GM18951 (cell line): ENCODE measurements around the gene HDAC5.
"Not testable (repeated sequence)": the region's sequence is repeated elsewhere in the genome, so short reads cannot be mapped to it uniquely, and the experiment has no call there.

ENCODE experiments used
- POLR2A ChIP-seq: IDR thresholded peaks from 4 replicates; pipeline ENCODE4 v1.6.1; 2011; ENCODE audit warnings: mild to moderate bottlenecking; ENCODE audit not compliant: insufficient read length, insufficient read depth; ENCODE audit errors: extremely low read depth
- in situ Hi-C: fragments of 300-500 bp; cut with MboI; formaldehyde crosslinking; loops from one replicate; pipeline ENCODE4 v1.12.0; 2022; ENCODE audit warnings: low sequenced_read_pairs, mixed read lengths, inconsistent platforms; ENCODE audit not compliant: unreplicated experiment

The HDAC5 gene

DNA sequence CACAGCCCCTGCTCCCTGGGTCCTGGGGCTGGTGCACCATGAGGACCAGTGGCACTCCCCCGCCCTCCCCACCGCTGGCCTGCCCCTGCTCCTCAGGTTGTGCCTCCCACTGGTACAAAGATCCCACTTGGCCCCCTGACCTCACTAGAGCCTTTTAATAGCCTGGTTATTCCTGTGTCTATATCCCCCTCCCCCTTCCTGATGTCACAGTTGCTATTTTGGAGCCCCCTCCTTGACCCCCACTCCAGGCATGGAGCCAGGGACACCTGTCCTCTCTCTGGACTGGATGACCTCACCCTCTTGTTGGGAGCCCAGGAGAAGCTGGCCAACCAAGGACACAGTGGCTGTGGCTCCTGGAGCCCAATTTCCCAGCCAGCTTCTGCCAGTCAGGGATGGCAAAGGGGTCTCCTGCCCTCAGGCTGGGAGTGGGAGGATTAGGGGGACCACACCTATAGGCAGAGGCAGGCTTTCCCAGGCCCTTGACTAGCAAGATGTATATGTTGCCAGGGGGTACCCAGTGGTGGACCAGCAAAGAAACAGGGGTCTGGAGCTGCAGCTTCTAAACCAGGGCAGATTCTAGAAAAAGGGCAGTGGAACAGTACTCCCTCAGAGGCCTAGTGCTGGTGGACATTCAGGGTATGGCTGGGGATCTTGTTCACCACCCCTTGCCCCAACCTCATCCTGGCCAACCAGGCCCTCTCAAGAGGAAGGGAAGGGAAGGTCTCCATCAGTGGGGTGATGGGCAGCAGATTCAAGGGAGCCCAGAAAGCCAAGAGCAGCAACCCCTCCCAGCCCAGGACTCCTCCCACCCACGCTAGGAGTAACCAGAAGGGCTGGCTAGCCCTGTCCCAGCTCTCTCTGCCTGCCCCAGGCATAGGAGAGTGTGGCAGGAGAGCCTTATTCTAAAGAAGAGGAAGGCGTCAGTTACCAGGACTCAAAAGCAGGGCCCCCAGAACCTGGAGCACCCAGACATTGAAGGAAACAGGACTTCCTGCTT, 10.9 kb downstream of the HDAC5 start:
- no peak for TF ChIP-seq POLR2A
- in situ Hi-C loops: no loop called here

DNA sequence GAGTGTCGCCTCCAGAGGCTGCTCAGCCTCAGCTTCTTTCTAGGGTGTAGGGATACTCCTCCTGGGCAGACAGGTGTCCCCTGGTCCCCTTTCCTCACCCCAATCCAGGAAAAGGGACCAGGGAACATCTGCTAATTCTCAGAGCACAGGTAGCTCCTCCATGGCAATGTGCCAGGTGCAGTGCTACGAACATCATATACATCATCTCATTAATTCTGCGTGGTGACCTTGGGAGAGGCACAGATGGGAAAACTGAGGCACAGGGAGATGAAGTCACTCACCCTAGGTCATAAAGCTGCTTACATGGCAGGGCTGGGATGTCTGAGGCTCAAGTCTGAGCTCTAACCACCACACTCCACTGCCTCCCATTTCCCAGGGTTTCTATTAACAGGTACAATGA, 11.7 kb downstream of the HDAC5 start:
- TF ChIP-seq POLR2A: no peak
- in situ Hi-C loops: no loop called here

DNA sequence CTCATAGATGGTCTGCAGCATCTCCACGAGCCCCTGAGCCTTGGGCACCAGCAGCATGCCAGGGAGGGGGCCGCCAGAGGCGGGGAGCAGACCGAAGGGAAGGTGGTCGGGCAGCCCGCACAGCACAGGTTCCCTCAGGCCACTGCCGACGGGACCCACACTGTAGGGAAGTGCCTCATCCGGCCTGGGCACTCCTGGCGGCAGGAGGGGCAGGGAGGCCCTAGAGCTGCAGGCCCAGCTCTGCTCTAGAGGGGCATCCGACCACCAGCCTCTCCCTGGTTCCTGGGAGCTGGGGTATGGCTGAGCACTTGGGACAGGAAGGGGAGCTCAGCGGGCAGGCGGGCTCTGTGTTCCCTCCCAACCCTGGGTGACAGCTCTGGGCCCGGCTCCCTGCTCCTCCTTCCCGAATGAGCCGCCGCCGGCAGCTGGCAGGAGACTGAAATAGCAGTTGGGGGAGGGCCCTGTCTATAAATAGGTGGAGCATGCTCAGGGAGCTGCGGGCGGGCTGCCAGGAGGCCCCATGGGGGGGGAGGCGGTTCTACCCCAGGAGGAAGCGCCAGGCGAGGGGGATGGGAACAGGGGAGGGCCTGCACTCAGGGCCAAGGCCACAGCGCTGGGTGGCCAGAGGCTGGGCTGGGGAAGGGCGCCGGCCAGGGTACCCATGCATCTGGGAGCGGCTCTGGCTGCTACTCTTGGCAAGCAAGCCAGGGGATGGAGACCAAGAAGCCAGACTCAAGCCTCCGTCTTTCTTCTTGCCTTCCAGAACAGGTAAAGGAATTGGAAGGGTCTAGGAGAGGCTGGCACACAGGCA, 12.4 kb downstream of the HDAC5 start:
- in situ Hi-C loops: no loop called here

DNA sequence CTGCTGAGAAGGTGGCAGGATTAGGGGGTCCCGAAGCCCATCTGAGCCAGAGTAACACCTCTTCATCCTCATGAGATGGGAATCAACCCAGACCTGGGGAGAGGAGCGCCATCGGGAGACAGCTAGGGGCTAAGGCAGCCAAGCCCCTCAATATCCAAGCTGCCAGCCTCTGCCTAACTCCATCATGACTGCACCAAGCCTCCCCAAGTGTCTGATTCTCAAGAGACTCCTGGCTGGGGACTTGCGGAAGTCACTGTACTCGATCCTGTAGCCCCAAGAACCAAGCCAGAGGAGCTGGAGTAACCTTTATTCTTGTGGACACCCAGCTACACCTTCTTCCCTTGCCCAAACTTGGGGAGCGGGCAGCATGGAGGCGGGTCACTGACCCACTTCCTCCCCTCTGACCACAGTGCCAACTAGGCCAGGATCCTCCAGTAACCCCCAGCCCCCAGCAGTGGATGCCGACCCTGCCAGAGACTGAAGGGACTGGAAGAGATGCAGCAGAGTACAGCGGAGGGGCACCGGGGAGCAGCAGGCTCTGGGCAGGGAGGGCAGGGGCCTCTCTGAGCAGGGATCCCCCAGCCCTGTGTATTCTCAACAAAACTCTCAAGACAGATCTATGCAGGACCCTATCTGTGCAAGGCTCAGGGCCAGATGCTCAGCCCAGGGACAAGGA, 13.3 kb downstream of the HDAC5 start:
- in situ Hi-C loops: no loop called here
- no peak for TF ChIP-seq POLR2A

More for the DNA sequence above, 12.4 kb downstream of the HDAC5 start:
- TF ChIP-seq POLR2A: peak; percentile 62

DNA sequence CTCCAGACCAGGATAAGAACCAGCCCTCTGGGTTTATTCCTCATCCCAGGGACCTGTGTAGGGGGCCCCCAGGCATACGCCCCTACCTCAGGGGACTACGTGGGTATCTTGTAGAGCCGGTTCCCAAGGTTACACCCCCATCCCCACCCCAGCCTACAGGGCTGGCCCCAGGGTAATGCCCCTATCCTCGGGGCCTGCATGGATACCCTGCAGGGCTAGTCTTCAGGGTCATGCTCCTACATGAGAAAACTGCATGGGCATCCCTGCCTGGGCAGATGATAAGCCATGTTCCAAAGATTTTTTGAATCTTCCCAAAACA, 14.2 kb downstream of the HDAC5 start:
- TF ChIP-seq POLR2A: no peak
- in situ Hi-C loops: no loop called here

DNA sequence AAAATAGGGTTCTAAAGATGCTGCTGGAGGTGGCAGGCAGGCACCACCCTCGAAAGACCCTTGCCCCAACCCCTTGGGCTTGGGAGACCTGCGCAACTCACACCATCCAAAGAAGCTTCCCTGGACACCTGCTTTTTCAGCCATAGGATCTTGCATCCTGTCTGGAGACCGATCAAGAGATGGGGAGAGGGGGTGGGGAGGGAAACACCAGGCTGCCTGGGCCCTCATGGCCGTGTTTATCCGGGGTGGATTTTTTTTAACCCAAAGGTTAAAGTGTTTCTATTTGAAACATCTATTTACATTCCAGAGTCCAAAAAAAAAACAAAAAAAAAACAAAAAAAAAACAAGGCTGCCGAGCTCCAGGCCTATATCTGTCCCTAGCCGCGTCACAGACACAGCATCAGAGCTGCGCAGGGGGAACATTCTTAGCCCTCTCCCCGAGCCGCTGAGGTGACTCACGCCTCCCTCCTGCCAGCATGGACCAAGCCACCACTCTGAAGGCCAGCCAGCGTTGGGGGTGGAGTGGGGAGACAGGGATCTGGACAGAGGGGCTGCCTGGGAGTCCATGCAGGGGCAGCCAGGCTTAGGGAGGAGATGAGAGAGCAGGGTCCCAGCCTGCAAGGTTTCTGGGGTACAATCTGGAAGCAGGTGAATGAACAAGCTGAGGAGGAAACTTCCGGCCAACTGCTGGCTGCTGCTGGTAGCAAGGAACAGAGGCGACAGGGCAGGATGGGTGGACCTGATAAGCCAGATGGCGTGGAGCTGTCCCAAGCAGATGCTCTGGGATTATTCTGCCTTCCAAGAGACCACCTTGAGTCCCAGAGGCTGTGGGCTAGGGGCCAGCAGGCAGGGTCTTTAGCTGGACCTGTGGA, 14.8 kb downstream of the HDAC5 start:
- no peak for TF ChIP-seq POLR2A
- in situ Hi-C loops: no loop called here

DNA sequence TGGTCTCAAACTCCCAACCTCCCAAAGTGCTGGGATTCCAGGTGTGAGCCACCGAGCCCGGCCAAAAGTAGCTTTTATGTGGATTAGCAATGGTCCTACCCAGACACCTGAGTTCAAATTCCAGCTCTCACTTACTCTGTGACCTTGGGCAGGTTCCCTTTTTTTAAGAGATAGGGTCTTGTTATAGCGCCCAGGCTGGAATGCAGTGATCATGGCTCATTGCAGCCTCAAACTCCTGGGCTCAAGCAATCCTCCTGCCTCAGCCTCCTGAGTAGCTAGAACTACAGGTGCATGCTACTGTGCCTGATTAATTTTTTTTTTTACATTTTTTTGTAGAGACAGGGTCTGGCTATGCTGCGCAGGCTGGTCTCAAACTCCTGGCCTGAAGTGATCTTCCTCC, 16.6 kb downstream of the HDAC5 start:
- in situ Hi-C loops: no loop called here
- no peak for TF ChIP-seq POLR2A

DNA sequence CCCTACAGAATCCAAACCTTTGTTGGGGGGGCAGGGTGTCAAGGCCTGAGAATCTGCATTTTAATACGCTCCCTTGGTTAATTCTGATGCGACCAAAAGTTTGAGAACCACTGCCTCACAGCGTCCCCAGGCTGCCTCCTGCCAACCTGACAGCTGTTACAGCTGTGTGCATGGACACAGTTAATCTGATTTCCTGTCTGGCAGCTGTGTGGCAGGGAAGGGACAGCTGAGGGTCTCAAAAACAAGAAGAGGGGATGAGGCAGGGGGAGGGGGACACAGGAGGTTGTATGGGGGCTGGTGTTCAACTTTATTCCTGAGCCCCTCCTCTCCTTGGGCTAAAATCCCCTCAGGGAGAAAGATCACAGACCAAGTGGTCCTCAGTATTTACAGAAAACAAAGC, 17.5 kb downstream of the HDAC5 start:
- in situ Hi-C loops: no loop called here

DNA sequence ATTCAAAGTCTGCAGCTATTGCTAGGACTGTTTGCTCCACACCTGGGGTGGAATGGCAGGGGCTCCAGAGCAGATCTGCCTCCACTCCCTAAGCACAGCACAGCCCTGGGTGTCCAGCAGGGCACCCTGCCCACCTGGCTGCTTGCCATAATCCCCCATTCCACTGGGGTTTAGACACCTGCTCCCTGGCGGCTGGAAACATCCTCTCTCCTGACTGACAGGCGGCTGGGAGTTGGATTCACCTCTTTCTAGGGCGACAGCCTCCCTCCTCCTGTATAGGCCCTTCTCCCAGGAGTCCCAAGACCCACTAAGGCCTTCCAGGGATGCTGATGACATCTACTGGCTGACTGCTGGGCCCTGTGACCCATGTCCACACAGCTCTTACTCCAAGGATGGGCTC, 18.0 kb downstream of the HDAC5 start:
- in situ Hi-C loops: no loop called here
- no peak for TF ChIP-seq POLR2A

More for the DNA sequence above, 17.5 kb downstream of the HDAC5 start:
- TF ChIP-seq POLR2A: no peak

DNA sequence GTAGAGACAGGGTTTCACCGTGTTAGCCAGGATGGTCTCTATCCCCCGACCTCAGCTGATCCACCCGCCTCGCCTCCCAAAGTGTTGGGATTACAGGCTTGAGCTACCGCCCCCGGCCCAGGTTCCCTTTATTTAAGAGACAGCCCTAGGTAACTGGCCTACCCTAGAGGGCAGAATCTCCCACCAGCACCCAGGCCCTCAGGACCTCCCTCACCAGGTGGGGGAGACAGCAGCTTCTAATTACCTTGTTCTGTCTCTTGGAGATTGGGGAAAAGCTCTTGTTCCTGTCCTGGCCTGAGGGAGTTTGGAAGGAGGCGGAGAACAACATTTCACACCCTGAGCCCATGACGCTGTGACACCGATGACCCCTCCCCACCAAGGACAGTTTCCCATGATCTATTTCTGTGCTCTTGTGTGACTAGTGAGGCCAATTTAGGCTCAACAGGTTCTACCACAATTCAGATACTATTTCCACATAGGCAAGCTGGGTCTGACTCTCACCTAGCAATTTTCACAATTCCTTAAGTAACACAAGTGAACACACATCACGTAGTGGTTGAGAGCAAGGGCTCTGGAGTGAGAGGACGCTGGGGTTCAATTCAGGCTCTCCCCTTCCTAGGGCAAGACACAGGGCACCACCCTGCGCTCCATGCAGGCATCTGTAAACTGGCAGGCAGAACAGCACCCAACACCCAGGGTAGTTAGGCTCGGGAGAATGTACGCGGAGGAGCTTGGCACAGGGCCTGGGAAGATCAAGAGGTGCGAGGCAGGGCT, 20.4 kb downstream of the HDAC5 start:
- TF ChIP-seq POLR2A: no peak

DNA sequence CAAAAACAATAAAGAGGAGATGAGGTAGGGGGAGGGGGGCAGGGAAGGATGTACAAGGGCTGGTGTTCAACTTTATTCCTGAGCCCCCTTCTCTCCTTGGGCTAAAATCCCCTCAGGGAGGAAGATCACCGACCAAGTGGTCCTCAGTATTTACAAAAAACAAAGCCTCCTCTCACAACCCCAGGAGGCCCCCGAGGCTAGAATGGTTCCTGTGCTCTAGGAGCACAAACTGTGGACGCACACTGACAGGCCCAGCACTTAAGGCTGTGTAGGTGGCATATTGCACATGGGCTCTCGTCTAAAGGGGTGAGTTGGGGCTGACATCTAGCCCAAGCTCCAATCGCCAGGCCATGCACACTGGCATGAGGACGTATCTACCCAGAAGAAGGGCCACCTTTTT, 21.6 kb downstream of the HDAC5 start:
- in situ Hi-C loops: not testable (repeated sequence)

More for the DNA sequence above, 20.4 kb downstream of the HDAC5 start:
- in situ Hi-C loops: no loop called here

DNA sequence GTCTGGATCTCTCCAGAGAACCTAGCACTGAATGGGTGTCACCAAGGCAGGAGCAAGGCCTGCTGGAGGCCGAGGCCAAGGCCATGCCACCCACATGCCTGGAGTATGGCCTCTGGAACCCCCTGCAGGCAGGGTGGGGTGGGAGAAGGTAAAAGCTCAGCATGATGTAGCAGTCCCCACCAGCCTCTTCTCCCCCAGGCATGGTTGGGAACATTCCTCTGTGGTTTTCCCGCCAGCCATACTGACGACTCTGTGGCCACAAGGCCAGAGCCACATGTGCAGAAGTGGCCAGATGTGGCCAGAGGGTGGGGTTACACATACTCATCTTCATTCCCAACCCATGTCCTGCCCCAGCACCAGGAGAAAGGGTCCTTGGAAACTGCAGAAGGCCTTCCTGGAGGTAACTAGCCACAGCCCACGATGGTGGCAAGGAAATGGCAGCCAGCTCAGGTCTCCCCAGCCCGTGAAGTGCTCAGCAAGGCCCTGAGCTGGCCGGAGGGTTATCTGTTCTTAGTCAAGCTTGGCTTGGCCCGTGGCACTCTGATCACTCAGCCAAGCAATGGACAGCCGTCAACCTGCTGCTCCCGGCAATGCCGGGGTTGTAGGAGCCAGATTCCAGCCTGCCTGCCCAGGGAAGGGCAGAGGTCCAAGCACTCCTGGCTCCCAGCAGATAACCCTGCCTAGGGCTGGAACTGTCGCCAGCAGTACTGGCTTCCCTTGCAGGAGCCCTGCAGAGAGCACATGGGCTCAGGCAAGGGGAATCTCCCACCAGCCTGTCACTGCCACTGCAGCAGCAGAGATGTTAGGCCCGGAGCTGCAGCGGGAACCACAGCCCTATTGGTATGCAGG, 26.1 kb downstream of the HDAC5 start:
- TF ChIP-seq POLR2A: no peak
- in situ Hi-C loops: no loop called here
